Measurements from ENCODE around the gene CSNK1G2. TPM values are rescaled to one million over a fixed set of nuclear protein-coding genes. Genes with fewer than 3 reads are reported as not detected.

Gene CSNK1G2
- polyA plus RNA-seq, 2 of the 4 experiments (the other 2 are of a cell fraction), result 15.5 to 42.0 TPM

DNA sequence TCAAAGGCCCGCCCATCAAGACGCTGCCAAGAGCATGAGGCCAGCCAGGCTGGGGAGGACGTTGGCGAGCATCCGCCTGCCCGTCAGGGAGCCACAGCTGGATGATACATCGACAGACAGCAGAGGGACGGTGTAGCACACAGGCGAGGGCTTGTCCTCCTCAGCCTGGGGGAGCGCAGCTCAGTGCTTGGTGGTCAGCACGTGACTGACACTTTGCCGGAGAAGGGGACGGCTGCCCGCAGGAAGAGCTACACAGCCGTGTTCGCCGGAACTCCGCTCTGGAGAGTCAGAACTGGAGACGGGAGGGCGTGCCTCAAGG, 34.1 kb downstream of the CSNK1G2 start:
- Histone ChIP-seq H3K4me1 (no peaks in the 10 kb centered on the region), H3K27ac (no peak overlapping the region), H3K4me3 (no peak overlapping the region), H3K9me3 (no peaks in the 10 kb centered on the region), H3K4me2 (no peak overlapping the region)
- ATAC-seq, result no peak
- TF ChIP-seq BHLHE40 (IDR thresholded peaks at IDR 0.05; ENCODE audit: low read depth, low read length), result no peak
- TF ChIP-seq HOXB5 (CRISPR knock-in tag; IDR thresholded peaks at IDR 0.05), result no peak
- no peak for TF ChIP-seq SREBF2 (IDR thresholded peaks at IDR 0.05)
- TF ChIP-seq, protein P1, sequence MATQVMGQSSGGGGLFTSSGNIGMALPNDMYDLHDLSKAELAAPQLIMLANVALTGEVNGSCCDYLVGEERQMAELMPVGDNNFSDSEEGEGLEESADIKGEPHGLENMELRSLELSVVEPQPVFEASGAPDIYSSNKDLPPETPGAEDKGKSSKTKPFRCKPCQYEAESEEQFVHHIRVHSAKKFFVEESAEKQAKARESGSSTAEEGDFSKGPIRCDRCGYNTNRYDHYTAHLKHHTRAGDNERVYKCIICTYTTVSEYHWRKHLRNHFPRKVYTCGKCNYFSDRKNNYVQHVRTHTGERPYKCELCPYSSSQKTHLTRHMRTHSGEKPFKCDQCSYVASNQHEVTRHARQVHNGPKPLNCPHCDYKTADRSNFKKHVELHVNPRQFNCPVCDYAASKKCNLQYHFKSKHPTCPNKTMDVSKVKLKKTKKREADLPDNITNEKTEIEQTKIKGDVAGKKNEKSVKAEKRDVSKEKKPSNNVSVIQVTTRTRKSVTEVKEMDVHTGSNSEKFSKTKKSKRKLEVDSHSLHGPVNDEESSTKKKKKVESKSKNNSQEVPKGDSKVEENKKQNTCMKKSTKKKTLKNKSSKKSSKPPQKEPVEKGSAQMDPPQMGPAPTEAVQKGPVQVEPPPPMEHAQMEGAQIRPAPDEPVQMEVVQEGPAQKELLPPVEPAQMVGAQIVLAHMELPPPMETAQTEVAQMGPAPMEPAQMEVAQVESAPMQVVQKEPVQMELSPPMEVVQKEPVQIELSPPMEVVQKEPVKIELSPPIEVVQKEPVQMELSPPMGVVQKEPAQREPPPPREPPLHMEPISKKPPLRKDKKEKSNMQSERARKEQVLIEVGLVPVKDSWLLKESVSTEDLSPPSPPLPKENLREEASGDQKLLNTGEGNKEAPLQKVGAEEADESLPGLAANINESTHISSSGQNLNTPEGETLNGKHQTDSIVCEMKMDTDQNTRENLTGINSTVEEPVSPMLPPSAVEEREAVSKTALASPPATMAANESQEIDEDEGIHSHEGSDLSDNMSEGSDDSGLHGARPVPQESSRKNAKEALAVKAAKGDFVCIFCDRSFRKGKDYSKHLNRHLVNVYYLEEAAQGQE (IDR thresholded peaks at IDR 0.05), result no peak
- TF ChIP-seq ZC3H11A (IDR thresholded peaks at IDR 0.05), result no peak
- TF ChIP-seq, protein P2, sequence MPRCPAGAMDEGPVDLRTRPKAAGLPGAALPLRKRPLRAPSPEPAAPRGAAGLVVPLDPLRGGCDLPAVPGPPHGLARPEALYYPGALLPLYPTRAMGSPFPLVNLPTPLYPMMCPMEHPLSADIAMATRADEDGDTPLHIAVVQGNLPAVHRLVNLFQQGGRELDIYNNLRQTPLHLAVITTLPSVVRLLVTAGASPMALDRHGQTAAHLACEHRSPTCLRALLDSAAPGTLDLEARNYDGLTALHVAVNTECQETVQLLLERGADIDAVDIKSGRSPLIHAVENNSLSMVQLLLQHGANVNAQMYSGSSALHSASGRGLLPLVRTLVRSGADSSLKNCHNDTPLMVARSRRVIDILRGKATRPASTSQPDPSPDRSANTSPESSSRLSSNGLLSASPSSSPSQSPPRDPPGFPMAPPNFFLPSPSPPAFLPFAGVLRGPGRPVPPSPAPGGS (IDR thresholded peaks at IDR 0.05), result no peak
- TF ChIP-seq, protein P3, sequence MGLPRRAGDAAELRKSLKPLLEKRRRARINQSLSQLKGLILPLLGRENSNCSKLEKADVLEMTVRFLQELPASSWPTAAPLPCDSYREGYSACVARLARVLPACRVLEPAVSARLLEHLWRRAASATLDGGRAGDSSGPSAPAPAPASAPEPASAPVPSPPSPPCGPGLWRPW (IDR thresholded peaks at IDR 0.05), result no peak
- TF ChIP-seq JUN (IDR thresholded peaks at IDR 0.05), result no peak
- TF ChIP-seq CBX2 (IDR thresholded peaks at IDR 0.05; ENCODE audit: borderline replicate concordance, low read depth), result no peak
- TF ChIP-seq HEYL (CRISPR knock-in tag; IDR thresholded peaks at IDR 0.05), result no peak
- no peak for TF ChIP-seq ZSCAN20 (CRISPR knock-in tag; IDR thresholded peaks at IDR 0.05)
- no peak for TF ChIP-seq NPAS2 (CRISPR knock-in tag; IDR thresholded peaks at IDR 0.05; ENCODE audit: borderline replicate concordance)
- TF ChIP-seq, protein P4, sequence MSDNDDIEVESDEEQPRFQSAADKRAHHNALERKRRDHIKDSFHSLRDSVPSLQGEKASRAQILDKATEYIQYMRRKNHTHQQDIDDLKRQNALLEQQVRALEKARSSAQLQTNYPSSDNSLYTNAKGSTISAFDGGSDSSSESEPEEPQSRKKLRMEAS (IDR thresholded peaks at IDR 0.05), result no peak
- TF ChIP-seq, protein P5, sequence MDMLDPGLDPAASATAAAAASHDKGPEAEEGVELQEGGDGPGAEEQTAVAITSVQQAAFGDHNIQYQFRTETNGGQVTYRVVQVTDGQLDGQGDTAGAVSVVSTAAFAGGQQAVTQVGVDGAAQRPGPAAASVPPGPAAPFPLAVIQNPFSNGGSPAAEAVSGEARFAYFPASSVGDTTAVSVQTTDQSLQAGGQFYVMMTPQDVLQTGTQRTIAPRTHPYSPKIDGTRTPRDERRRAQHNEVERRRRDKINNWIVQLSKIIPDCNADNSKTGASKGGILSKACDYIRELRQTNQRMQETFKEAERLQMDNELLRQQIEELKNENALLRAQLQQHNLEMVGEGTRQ (IDR thresholded peaks at IDR 0.05), result no peak
- TF ChIP-seq HOXA7 (CRISPR knock-in tag; IDR thresholded peaks at IDR 0.05), result no peak
- no peak for TF ChIP-seq MAZ (IDR thresholded peaks at IDR 0.05; ENCODE audit: borderline replicate concordance, low read depth, low read length)
- TF ChIP-seq, protein P6, sequence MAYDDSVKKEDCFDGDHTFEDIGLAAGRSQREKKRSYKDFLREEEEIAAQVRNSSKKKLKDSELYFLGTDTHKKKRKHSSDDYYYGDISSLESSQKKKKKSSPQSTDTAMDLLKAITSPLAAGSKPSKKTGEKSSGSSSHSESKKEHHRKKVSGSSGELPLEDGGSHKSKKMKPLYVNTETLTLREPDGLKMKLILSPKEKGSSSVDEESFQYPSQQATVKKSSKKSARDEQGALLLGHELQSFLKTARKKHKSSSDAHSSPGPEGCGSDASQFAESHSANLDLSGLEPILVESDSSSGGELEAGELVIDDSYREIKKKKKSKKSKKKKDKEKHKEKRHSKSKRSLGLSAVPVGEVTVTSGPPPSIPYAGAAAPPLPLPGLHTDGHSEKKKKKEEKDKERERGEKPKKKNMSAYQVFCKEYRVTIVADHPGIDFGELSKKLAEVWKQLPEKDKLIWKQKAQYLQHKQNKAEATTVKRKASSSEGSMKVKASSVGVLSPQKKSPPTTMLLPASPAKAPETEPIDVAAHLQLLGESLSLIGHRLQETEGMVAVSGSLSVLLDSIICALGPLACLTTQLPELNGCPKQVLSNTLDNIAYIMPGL (CRISPR knock-in tag; IDR thresholded peaks at IDR 0.05; ENCODE audit: borderline replicate concordance), result no peak
- no peak for TF ChIP-seq TP53 (CRISPR knock-in tag; IDR thresholded peaks at IDR 0.05)
- no peak for TF ChIP-seq FOSB (CRISPR knock-in tag; IDR thresholded peaks at IDR 0.05)
- ChIA-PET POLR2A (no interaction called here), CTCF (interaction anchor here (1.7 to 1.8 kb wide), 2 partner anchors 13 to 47 kb away, joined by 4 to 5 read pairs; no protein-coding TSS in a partner anchor)
- 96% methylated on average over 9 of the region's 20 CpGs for WGBS (ENCODE audit: missing lambda C conversion rate)
- DNase-seq (ENCODE audit: low read depth in 1 of 2, low spot score in 1 of 2), result no peak
- no peak for FAIRE-seq

DNA sequence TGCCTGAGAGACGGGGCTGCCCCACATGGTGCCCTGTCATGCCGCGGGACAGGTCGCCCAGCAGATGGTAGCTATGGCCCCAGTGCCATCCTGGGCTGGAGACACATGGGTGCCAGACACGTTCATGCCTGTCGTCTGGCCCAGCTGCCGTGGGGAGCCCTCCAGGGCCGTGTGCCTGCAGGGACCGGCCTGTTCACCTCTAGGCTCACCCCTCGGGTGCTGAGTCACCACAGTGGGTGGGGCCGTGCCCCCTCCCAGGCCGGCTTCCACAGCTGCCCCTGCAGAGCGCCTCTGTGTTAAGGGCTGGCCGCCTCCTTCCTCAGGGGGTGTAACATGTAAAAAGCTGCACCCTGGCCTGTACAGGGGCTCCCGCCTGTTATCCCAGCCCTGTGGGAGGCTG, 36.1 kb downstream of the CSNK1G2 start:
- CTCF ChIA-PET, result no interaction called here
- Histone ChIP-seq H3K27ac (no peak overlapping the region), H3K4me2 (no peak overlapping the region), H3K9me3 (no peaks in the 10 kb centered on the region), H3K4me1 (no peaks in the 10 kb centered on the region), H3K4me3 (no peak overlapping the region)
- POLR2A ChIA-PET, result no interaction called here
- DNase-seq (ENCODE audit: low read depth in 1 of 2, low spot score in 1 of 2), result no peak
- no peak for ATAC-seq
- no peak for FAIRE-seq
- 90% methylated on average over 5 of the region's 15 CpGs for WGBS (ENCODE audit: missing lambda C conversion rate)
- TF ChIP-seq HOXA7 (CRISPR knock-in tag; IDR thresholded peaks at IDR 0.05) (no peak), FOSL2 (IDR thresholded peaks at IDR 0.05) (no peak), FOSL2 (CRISPR knock-in tag; IDR thresholded peaks at IDR 0.05) (no peak), JUN (IDR thresholded peaks at IDR 0.05) (no peak), HOXB5 (CRISPR knock-in tag; IDR thresholded peaks at IDR 0.05) (no peak), POLR2AphosphoS2 (conservative IDR thresholded peaks at IDR 0.05; ENCODE audit: low read length) (no peak), GATA3 (IDR thresholded peaks at IDR 0.05; ENCODE audit: borderline replicate concordance) (no peak), TFCP2L1 (CRISPR knock-in tag; IDR thresholded peaks at IDR 0.05) (no peak), NPAS2 (CRISPR knock-in tag; IDR thresholded peaks at IDR 0.05; ENCODE audit: borderline replicate concordance) (no peak), FOSB (CRISPR knock-in tag; IDR thresholded peaks at IDR 0.05) (no peak)
- TF ChIP-seq, protein P3 (IDR thresholded peaks at IDR 0.05), result no peak
- TF ChIP-seq, protein P1 (IDR thresholded peaks at IDR 0.05), result no peak
- TF ChIP-seq, protein P7, sequence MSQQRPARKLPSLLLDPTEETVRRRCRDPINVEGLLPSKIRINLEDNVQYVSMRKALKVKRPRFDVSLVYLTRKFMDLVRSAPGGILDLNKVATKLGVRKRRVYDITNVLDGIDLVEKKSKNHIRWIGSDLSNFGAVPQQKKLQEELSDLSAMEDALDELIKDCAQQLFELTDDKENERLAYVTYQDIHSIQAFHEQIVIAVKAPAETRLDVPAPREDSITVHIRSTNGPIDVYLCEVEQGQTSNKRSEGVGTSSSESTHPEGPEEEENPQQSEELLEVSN (IDR thresholded peaks at IDR 0.05; ENCODE audit: borderline replicate concordance, low read depth), result no peak

Data from A549 (cell line).